Left ventricle myocardium superior (tissue), 1 donor: ENCODE data around the gene PSMA7. TPM values are rescaled to one million over a fixed set of nuclear protein-coding genes. Genes with fewer than 3 reads are reported as not detected.

Experiments used
- ATAC-seq: fragments of 200-7000 bp; cut with Tn5 transposase; one replicate; pipeline ENCODE4 v1.9.1; 2020; ENCODE audit warnings: mild to moderate bottlenecking, moderate library complexity
- DNase-seq: peaks from one replicate; pipeline ENCODE4 v3.0.0-alpha.2; 2020
- intact Hi-C: fragments of 100-400 bp; cut with micrococcal nuclease; formaldehyde crosslinking; loops from one replicate; pipeline ENCODE4 v1.11.0; 2022
- total RNA-seq: library from RNA; stranded (reverse); fragmentation: NEBNext Ultra II Directional; extraction: Animal tissue kit (Norgen Biotek cat#: 25700); gene quantifications from one replicate; pipeline ENCODE4 v1.2.1, GENCODE V29; 2021
- donor health status: DM: no; HTN: yes; CAD: no; lungs with severe emphysema.

The PSMA7 gene
- total RNA-seq, 1 donor from 2014 or later, result 240 TPM

- DNase-seq, result peak; percentile 16
- ATAC-seq, result no peak
- intact Hi-C loops, result no loop called here
Measured at GRCh38 chr20:62174021-62174804, 31.0 kb upstream of the PSMA7 start.

- no peak for ATAC-seq
- intact Hi-C loops, result no loop called here
- DNase-seq, result peak; percentile 16
Measured at GRCh38 chr20:62172666-62173065, 29.5 kb upstream of the PSMA7 start.

- intact Hi-C loops, result no loop called here
- DNase-seq, result peak; percentile 19
- ATAC-seq, result no peak
Measured at GRCh38 chr20:62171245-62171644, 28.1 kb upstream of the PSMA7 start.

- DNase-seq (peak; percentile 12), ATAC-seq (no peak)
- intact Hi-C loops, result no loop called here
Measured at GRCh38 chr20:62170536-62170935, 27.3 kb upstream of the PSMA7 start.

- DNase-seq (no peak), ATAC-seq (no peak)
- intact Hi-C loops, result no loop called here
Measured at GRCh38 chr20:62168890-62169435, 25.8 kb upstream of the PSMA7 start.

- intact Hi-C loops, result no loop called here
- DNase-seq, result no peak
- no peak for ATAC-seq
Measured at GRCh38 chr20:62168061-62168460, 24.9 kb upstream of the PSMA7 start.

- ATAC-seq, result no peak
- intact Hi-C loops, result no loop called here
- DNase-seq, result no peak
Measured at GRCh38 chr20:62167474-62167873, 24.3 kb upstream of the PSMA7 start.

GRCh38 chr20:62165762-62166399 is 22.7 kb upstream of the PSMA7 start:
- intact Hi-C loops, result no loop called here
- ATAC-seq (peak; percentile 50), DNase-seq (peak; percentile 68)

GRCh38 chr20:62164879-62165761 is 21.9 kb upstream of the PSMA7 start:
- intact Hi-C loops, result no loop called here
- no peak for ATAC-seq
- DNase-seq, result no peak

GRCh38 chr20:62163986-62164762 is 21.0 kb upstream of the PSMA7 start:
- ATAC-seq (no peak), DNase-seq (no peak)
- intact Hi-C loops, result no loop called here

GRCh38 chr20:62163485-62163865 is 20.3 kb upstream of the PSMA7 start:
- DNase-seq, result no peak
- no peak for ATAC-seq

GRCh38 chr20:62162765-62163484 is 19.7 kb upstream of the PSMA7 start:
- ATAC-seq (no peak), DNase-seq (no peak)
- intact Hi-C loops, result no loop called here

More at GRCh38 chr20:62163485-62163865, 20.3 kb upstream of the PSMA7 start:
- intact Hi-C loops, result no loop called here

- intact Hi-C loops, result no loop called here
- no peak for DNase-seq
- no peak for ATAC-seq
Measured at GRCh38 chr20:62161347-62161746, 18.2 kb upstream of the PSMA7 start.

GRCh38 chr20:62160876-62161275 is 17.7 kb upstream of the PSMA7 start:
- no peak for ATAC-seq
- DNase-seq, result no peak
- intact Hi-C loops, result no loop called here

GRCh38 chr20:62160253-62160652 is 17.1 kb upstream of the PSMA7 start:
- DNase-seq (no peak), ATAC-seq (no peak)
- intact Hi-C loops, result no loop called here

- DNase-seq (no peak), ATAC-seq (no peak)
- intact Hi-C loops, result no loop called here
Measured at GRCh38 chr20:62159839-62160238, 16.6 kb upstream of the PSMA7 start.

- DNase-seq (no peak), ATAC-seq (no peak)
- intact Hi-C loops, result no loop called here
Measured at GRCh38 chr20:62159052-62159451, 15.9 kb upstream of the PSMA7 start.

GRCh38 chr20:62158541-62158940 is 15.3 kb upstream of the PSMA7 start:
- ATAC-seq (no peak), DNase-seq (no peak)
- intact Hi-C loops, result no loop called here

- intact Hi-C loops, result no loop called here
- DNase-seq, result no peak
- no peak for ATAC-seq
Measured at GRCh38 chr20:62158088-62158400, 14.8 kb upstream of the PSMA7 start.
